HAP-1 (cell line): ENCODE data around the gene DES.

Source experiments
- DNase-seq, 2 experiments: peaks; one replicate each; pipeline ENCODE4 v3.0.0-alpha.2; 2016 to 2020; ENCODE audit warnings: low spot score in 2 of 2
- H3K27me3 ChIP-seq: fragments of 250-450 bp; sonication (Bioruptor Pico); 2 replicates; pipeline ENCODE4 v1.5.1; 2020; ENCODE audit warnings: low read depth, mild to moderate bottlenecking, moderate library complexity
- H3K36me3 ChIP-seq: fragments of 250-450 bp; sonication (Bioruptor Pico); replicated peaks from 2 replicates; pipeline ENCODE4 v1.5.1; 2020; ENCODE audit warnings: mild to moderate bottlenecking
- H3K4me1 ChIP-seq: fragments of 250-450 bp; sonication (Bioruptor Pico); 2 replicates; pipeline ENCODE4 v1.5.1; 2020; ENCODE audit warnings: mild to moderate bottlenecking
- H3K4me3 ChIP-seq: fragments of 250-450 bp; sonication (Bioruptor Pico); 2 replicates; pipeline ENCODE4 v1.5.1; 2020; ENCODE audit warnings: mild to moderate bottlenecking, moderate library complexity
- H3K9me3 ChIP-seq: fragments of 250-450 bp; sonication (Bioruptor Pico); 2 replicates; pipeline ENCODE4 v1.5.1; 2020; ENCODE audit warnings: mild to moderate bottlenecking, moderate library complexity
- in situ Hi-C: fragments of 300-500 bp; cut with MboI; formaldehyde crosslinking; loops from 3 replicates; pipeline ENCODE4 v1.14.3; 2020; ENCODE audit warnings: low sequenced_read_pairs, inconsistent platforms, mixed read lengths

DES gene

GRCh38 chr2:219418155-219419011 lies at the start of gene DES:
Gene DES (plus strand): TSS chr2:219418377. CDS start chr2:219418463, 86 bp downstream.
- Histone ChIP-seq H3K4me1 (0 out of 2 replicates have a peak, but pooled peaks cover 3% of the 10 kb centered on the region), H3K9me3 (no peaks in the 10 kb centered on the region), H3K27me3 (no peaks in the 10 kb centered on the region), H3K4me3 (no peak within 1 kb of the TSS), H3K36me3 (no peaks in the 10 kb centered on the region)
- in situ Hi-C loops, result no loop called here
- no peak for DNase-seq

- no peak overlapping the region for H3K4me3 ChIP-seq
Observed at GRCh38 chr2:219368690-219369191, 49.4 kb upstream of the DES start.

GRCh38 chr2:219369447-219369861 lies 48.7 kb upstream of the DES start:
- H3K27me3 ChIP-seq, result no peaks in the 10 kb centered on the region
- no peak overlapping the region for H3K4me3 ChIP-seq
- H3K9me3 ChIP-seq, result no peaks in the 10 kb centered on the region
- DNase-seq, result no peak
- in situ Hi-C loops, result no loop called here
- H3K4me1 ChIP-seq, result no peaks in the 10 kb centered on the region
- H3K36me3 ChIP-seq, result no peaks in the 10 kb centered on the region

More at GRCh38 chr2:219368690-219369191, 49.4 kb upstream of the DES start:
- DNase-seq, result no peak
- H3K27me3 ChIP-seq, result no peaks in the 10 kb centered on the region
- no peaks in the 10 kb centered on the region for H3K9me3 ChIP-seq
- in situ Hi-C loops, result no loop called here
- no peaks in the 10 kb centered on the region for H3K4me1 ChIP-seq
- H3K36me3 ChIP-seq, result no peaks in the 10 kb centered on the region

GRCh38 chr2:219378163-219378851 lies 39.9 kb upstream of the DES start:
- DNase-seq, result no peak
- H3K4me1 ChIP-seq, result no peaks in the 10 kb centered on the region
- in situ Hi-C loops, result no loop called here
- no peak overlapping the region for H3K4me3 ChIP-seq
- no peaks in the 10 kb centered on the region for H3K9me3 ChIP-seq
- peaks cover 5% of the 10 kb centered on the region for H3K36me3 ChIP-seq
- H3K27me3 ChIP-seq, result no peaks in the 10 kb centered on the region

GRCh38 chr2:219380926-219381325 lies 37.3 kb upstream of the DES start:
- in situ Hi-C loops, result no loop called here
- peaks cover 15% of the 10 kb centered on the region for H3K36me3 ChIP-seq

GRCh38 chr2:219381448-219381847 lies 36.7 kb upstream of the DES start:
- Histone ChIP-seq H3K4me3 (no peak overlapping the region), H3K9me3 (no peaks in the 10 kb centered on the region), H3K4me1 (no peaks in the 10 kb centered on the region), H3K36me3 (peaks cover 20% of the 10 kb centered on the region), H3K27me3 (no peaks in the 10 kb centered on the region)
- DNase-seq, result no peak
- in situ Hi-C loops, result no loop called here

More at GRCh38 chr2:219380926-219381325, 37.3 kb upstream of the DES start:
- DNase-seq, result no peak
- Histone ChIP-seq H3K9me3 (no peaks in the 10 kb centered on the region), H3K27me3 (no peaks in the 10 kb centered on the region), H3K4me3 (no peak overlapping the region), H3K4me1 (no peaks in the 10 kb centered on the region)

- no peak for DNase-seq
- in situ Hi-C loops, result no loop called here
- H3K36me3 ChIP-seq, result peaks cover 18% of the 10 kb centered on the region
- H3K4me3 ChIP-seq, result no peak overlapping the region
- no peaks in the 10 kb centered on the region for H3K9me3 ChIP-seq
- no peaks in the 10 kb centered on the region for H3K27me3 ChIP-seq
- peaks cover 6% of the 10 kb centered on the region for H3K4me1 ChIP-seq
Observed at GRCh38 chr2:219384083-219384713, 34.0 kb upstream of the DES start.

- Histone ChIP-seq H3K9me3 (no peaks in the 10 kb centered on the region), H3K4me3 (no peak overlapping the region), H3K36me3 (peaks cover 18% of the 10 kb centered on the region), H3K27me3 (no peaks in the 10 kb centered on the region), H3K4me1 (peaks cover 6% of the 10 kb centered on the region)
- in situ Hi-C loops, result no loop called here
- DNase-seq, result no peak
Observed at GRCh38 chr2:219384859-219385258, 33.3 kb upstream of the DES start.

GRCh38 chr2:219385958-219386520 lies 32.1 kb upstream of the DES start:
- DNase-seq, result no peak
- no peak overlapping the region for H3K4me3 ChIP-seq
- no peaks in the 10 kb centered on the region for H3K27me3 ChIP-seq
- in situ Hi-C loops, result no loop called here
- H3K36me3 ChIP-seq, result peaks cover 18% of the 10 kb centered on the region
- peaks cover 6% of the 10 kb centered on the region for H3K4me1 ChIP-seq
- peaks cover 3% of the 10 kb centered on the region; the same call in 1 of the 2 replicates for H3K9me3 ChIP-seq

GRCh38 chr2:219386532-219387280 lies 31.5 kb upstream of the DES start:
- no peaks in the 10 kb centered on the region for H3K27me3 ChIP-seq
- peak in 1 of 2 experiments; percentile 22 for DNase-seq
- peaks cover 6% of the 10 kb centered on the region for H3K4me1 ChIP-seq
- peak overlapping the region; percentile 92 for H3K4me3 ChIP-seq
- H3K9me3 ChIP-seq, result peaks cover 3% of the 10 kb centered on the region; the same call in 1 of the 2 replicates
- in situ Hi-C loops, result no loop called here
- peaks cover 18% of the 10 kb centered on the region for H3K36me3 ChIP-seq

- in situ Hi-C loops, result no loop called here
- Histone ChIP-seq H3K4me3 (peak within 1 kb of the TSS; percentile 92), H3K9me3 (peaks cover 3% of the 10 kb centered on the region; the same call in 1 of the 2 replicates), H3K27me3 (no peaks in the 10 kb centered on the region), H3K4me1 (peaks cover 6% of the 10 kb centered on the region), H3K36me3 (peaks cover 18% of the 10 kb centered on the region)
- peak; percentile 76 to 87 for DNase-seq
Observed at GRCh38 chr2:219387306-219388120, 30.7 kb upstream of the DES start, which contains the start of gene DNPEP. Gene DNPEP (minus strand): TSS chr2:219387912. CDS start chr2:219387794, 118 bp downstream.
